ENCODE results near the gene DCXR. TPM values are rescaled to one million over a fixed set of nuclear protein-coding genes. Genes with fewer than 3 reads are reported as not detected.

The DCXR gene
- total and polyA plus RNA-seq, 2 of the 13 experiments (the other 11 are each of a cell fraction or from before 2014, with no cell fraction given), result 287 to 311 TPM

GRCh38 chr17:82039695-82040299 is 2.3 kb upstream of the DCXR start (continued):
- no peak for TF ChIP-seq RNF219 (CRISPR knock-in tag; IDR thresholded peaks at IDR 0.05)
- TF ChIP-seq MTF2 (CRISPR knock-in tag; IDR thresholded peaks at IDR 0.05; ENCODE audit: borderline replicate concordance), result no peak
- TF ChIP-seq MAX (IDR thresholded peaks at IDR 0.05), result peak; percentile 36; the same call in 1 of the 2 replicates
- TF ChIP-seq SMAD9 (CRISPR knock-in tag; IDR thresholded peaks at IDR 0.05), result no peak
- TF ChIP-seq RCOR2 (CRISPR knock-in tag; IDR thresholded peaks at IDR 0.05), result no peak
- 0 out of 2 replicates have a peak, but pooled peaks have one; percentile 12 for TF ChIP-seq ZNF318 (CRISPR knock-in tag; IDR thresholded peaks at IDR 0.05)
- TF ChIP-seq TEF (CRISPR knock-in tag; IDR thresholded peaks at IDR 0.05), result no peak
- no peak for TF ChIP-seq ZNF547 (CRISPR knock-in tag; IDR thresholded peaks at IDR 0.05)
- TF ChIP-seq HOXD1 (CRISPR knock-in tag; IDR thresholded peaks at IDR 0.05), result no peak
- no peak for TF ChIP-seq CAMTA2 (CRISPR knock-in tag; IDR thresholded peaks at IDR 0.05; ENCODE audit: borderline replicate concordance)
- no peak for TF ChIP-seq ZFP62 (CRISPR knock-in tag; IDR thresholded peaks at IDR 0.05)
- peak; percentile 13; the same call in 1 of the 2 replicates for TF ChIP-seq FOXA3 (CRISPR knock-in tag; IDR thresholded peaks at IDR 0.05)
- TF ChIP-seq GLI4 (CRISPR knock-in tag; IDR thresholded peaks at IDR 0.05; ENCODE audit: borderline replicate concordance), result no peak
- TF ChIP-seq ZNF281 (CRISPR knock-in tag; IDR thresholded peaks at IDR 0.05; ENCODE audit: borderline replicate concordance), result no peak; the same call in 1 of the 2 replicates
- TF ChIP-seq AGO2 (optimal IDR thresholded peaks at IDR 0.05; ENCODE audit: low read depth, low read length), result no peak
